ENCODE measurements around the gene RELN. TPM values are rescaled to one million over a fixed set of nuclear protein-coding genes. Genes with fewer than 3 reads are reported as not detected.

Gene RELN
- polyA plus RNA-seq, 1 donor (not counting 4 experiments of a cell fraction or from before 2014, with no cell fraction given), result not detected

DNA sequence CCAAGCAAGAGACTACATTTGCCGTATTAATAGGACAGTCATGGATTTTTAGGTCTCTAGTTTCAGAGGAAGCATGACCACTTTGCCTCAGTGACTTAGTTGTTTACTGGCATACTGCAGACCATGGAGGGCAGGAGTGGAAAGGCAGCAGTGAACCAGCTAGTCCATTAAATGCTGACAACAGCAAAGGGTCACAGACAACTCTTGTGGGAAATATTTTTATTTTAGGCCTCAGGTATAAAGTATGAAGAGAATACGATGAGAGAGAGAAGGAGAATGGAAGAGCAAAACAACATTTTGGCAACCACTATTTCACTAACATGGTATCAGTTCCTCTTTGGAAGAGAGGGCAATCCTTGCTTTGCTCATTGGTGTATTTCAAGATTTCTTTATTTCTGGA is 118.0 kb downstream of the RELN start:
- DNase-seq (ENCODE audit: low read depth, low spot score) (no peak), FAIRE-seq (no peak)
- no peaks in the 10 kb centered on the region for H4K20me1 ChIP-seq (ENCODE audit: control insufficient read depth, extremely low read depth, insufficient read depth, low read length)
- H3K79me2 ChIP-seq (ENCODE audit: control insufficient read depth, insufficient read depth, low read length), result no peaks in the 10 kb centered on the region
- H2AFZ ChIP-seq (ENCODE audit: control insufficient read depth, low read length), result no peak overlapping the region
- no peak for TF ChIP-seq EZH2 (IDR thresholded peaks at IDR 0.05; ENCODE audit: low read length)
- TF ChIP-seq, protein P1, sequence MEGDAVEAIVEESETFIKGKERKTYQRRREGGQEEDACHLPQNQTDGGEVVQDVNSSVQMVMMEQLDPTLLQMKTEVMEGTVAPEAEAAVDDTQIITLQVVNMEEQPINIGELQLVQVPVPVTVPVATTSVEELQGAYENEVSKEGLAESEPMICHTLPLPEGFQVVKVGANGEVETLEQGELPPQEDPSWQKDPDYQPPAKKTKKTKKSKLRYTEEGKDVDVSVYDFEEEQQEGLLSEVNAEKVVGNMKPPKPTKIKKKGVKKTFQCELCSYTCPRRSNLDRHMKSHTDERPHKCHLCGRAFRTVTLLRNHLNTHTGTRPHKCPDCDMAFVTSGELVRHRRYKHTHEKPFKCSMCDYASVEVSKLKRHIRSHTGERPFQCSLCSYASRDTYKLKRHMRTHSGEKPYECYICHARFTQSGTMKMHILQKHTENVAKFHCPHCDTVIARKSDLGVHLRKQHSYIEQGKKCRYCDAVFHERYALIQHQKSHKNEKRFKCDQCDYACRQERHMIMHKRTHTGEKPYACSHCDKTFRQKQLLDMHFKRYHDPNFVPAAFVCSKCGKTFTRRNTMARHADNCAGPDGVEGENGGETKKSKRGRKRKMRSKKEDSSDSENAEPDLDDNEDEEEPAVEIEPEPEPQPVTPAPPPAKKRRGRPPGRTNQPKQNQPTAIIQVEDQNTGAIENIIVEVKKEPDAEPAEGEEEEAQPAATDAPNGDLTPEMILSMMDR (optimal IDR thresholded peaks at IDR 0.05 in 1 of 3, IDR thresholded peaks at IDR 0.05 in 1 of 3, conservative IDR thresholded peaks at IDR 0.05 in 1 of 3; ENCODE audit: extremely low read depth in 1 of 3, insufficient read depth in 2 of 3, low read length in 3 of 3), result no peak
- no peaks in the 10 kb centered on the region for H3K27me3 ChIP-seq (ENCODE audit: control insufficient read depth, extremely low read depth, insufficient read depth, low read length)
- no peaks in the 10 kb centered on the region for H3K9me3 ChIP-seq (ENCODE audit: control insufficient read depth, low read depth, low read length)
- H3K9ac ChIP-seq (ENCODE audit: control insufficient read depth, extremely low read depth, insufficient read depth, low read length), result no peak overlapping the region
- H3K36me3 ChIP-seq (ENCODE audit: control insufficient read depth in 2 of 2, extremely low read depth in 1 of 2, insufficient read depth in 2 of 2, low read length in 2 of 2), result no peaks in the 10 kb centered on the region
- no peak overlapping the region for H3K4me2 ChIP-seq (ENCODE audit: control insufficient read depth, extremely low read depth, insufficient read depth, low read depth, low read length)
- H3K4me1 ChIP-seq (ENCODE audit: control insufficient read depth, extremely low read depth, insufficient read depth, low read length), result no peaks in the 10 kb centered on the region
- dilution Hi-C loops (cut with MboI; ENCODE audit: extremely low pct_ligation_motif_present, low sequenced_read_pairs), result no loop called here
- H3K4me3 ChIP-seq (ENCODE audit: control insufficient read depth in 2 of 3, extremely low read depth in 1 of 3, insufficient read depth in 2 of 3, low read depth in 1 of 3, low read length in 3 of 3), result no peak overlapping the region
- H3K9me1 ChIP-seq (ENCODE audit: control insufficient read depth, extremely low read depth, insufficient read depth, low read length), result no peaks in the 10 kb centered on the region
- H3K27ac ChIP-seq (ENCODE audit: control insufficient read depth, insufficient read depth, low read length), result no peak overlapping the region

DNA sequence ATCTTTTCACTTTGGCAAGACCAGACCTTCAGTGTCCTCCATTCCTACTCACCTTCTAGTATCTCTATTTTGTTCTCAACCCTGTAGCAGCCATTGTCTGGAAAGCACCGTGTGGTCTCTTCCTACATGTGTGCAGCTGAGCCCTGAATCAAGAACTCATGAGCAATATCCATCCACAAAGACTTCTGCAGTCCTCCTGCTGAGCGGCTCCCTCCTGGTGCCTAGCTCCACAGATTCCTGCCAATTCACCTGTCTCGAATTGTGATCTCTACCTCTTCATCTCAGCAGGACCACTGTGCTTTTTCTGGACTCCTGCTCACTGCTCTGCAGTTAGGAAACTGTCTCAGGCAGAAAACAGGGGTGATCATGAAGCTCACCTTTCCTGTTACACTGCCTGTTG is 118.8 kb downstream of the RELN start:
- no peaks in the 10 kb centered on the region for H3K9me1 ChIP-seq (ENCODE audit: control insufficient read depth, extremely low read depth, insufficient read depth, low read length)
- FAIRE-seq, result no peak
- H3K4me2 ChIP-seq (ENCODE audit: control insufficient read depth, extremely low read depth, insufficient read depth, low read depth, low read length), result no peak overlapping the region

More for the DNA sequence above, 118.8 kb downstream of the RELN start:
- H2AFZ ChIP-seq (ENCODE audit: control insufficient read depth, low read length), result no peak overlapping the region
- TF ChIP-seq EZH2 (IDR thresholded peaks at IDR 0.05; ENCODE audit: low read length), result no peak
- TF ChIP-seq, protein P1 (optimal IDR thresholded peaks at IDR 0.05 in 1 of 3, IDR thresholded peaks at IDR 0.05 in 1 of 3, conservative IDR thresholded peaks at IDR 0.05 in 1 of 3; ENCODE audit: extremely low read depth in 1 of 3, insufficient read depth in 2 of 3, low read length in 3 of 3), result no peak
- H3K27ac ChIP-seq (ENCODE audit: control insufficient read depth, insufficient read depth, low read length), result no peak overlapping the region
- no peaks in the 10 kb centered on the region for H3K27me3 ChIP-seq (ENCODE audit: control insufficient read depth, extremely low read depth, insufficient read depth, low read length)
- dilution Hi-C loops (cut with MboI; ENCODE audit: extremely low pct_ligation_motif_present, low sequenced_read_pairs), result no loop called here
- H3K9ac ChIP-seq (ENCODE audit: control insufficient read depth, extremely low read depth, insufficient read depth, low read length), result no peak overlapping the region
- H3K79me2 ChIP-seq (ENCODE audit: control insufficient read depth, insufficient read depth, low read length), result no peaks in the 10 kb centered on the region
- no peaks in the 10 kb centered on the region for H3K9me3 ChIP-seq (ENCODE audit: control insufficient read depth, low read depth, low read length)
- H3K4me1 ChIP-seq (ENCODE audit: control insufficient read depth, extremely low read depth, insufficient read depth, low read length), result no peaks in the 10 kb centered on the region
- H4K20me1 ChIP-seq (ENCODE audit: control insufficient read depth, extremely low read depth, insufficient read depth, low read length), result no peaks in the 10 kb centered on the region
- no peak overlapping the region for H3K4me3 ChIP-seq (ENCODE audit: control insufficient read depth in 2 of 3, extremely low read depth in 1 of 3, insufficient read depth in 2 of 3, low read depth in 1 of 3, low read length in 3 of 3)
- no peaks in the 10 kb centered on the region for H3K36me3 ChIP-seq (ENCODE audit: control insufficient read depth in 2 of 2, extremely low read depth in 1 of 2, insufficient read depth in 2 of 2, low read length in 2 of 2)
- DNase-seq (ENCODE audit: low read depth, low spot score), result no peak

All from keratinocyte (primary cell).